ENCODE measurements around the gene PAEP. TPM values are rescaled to one million over a fixed set of nuclear protein-coding genes. Genes with fewer than 3 reads are reported as not detected.

PAEP gene
- total RNA-seq, 1 donor from 2014 or later = not detected

GRCh38 chr9:135607401-135608293 is 46.1 kb downstream of the PAEP start:
- no peaks in the 10 kb centered on the region for H3K27me3 Mint-ChIP-seq (ENCODE audit: low read depth)

GRCh38 chr9:135608294-135608998 is 46.9 kb downstream of the PAEP start:
- H3K4me1 Mint-ChIP-seq (ENCODE audit: low read depth) = no peaks in the 10 kb centered on the region
- H3K27ac Mint-ChIP-seq = no peak overlapping the region
- no peak for DNase-seq (ENCODE audit: low spot score)
- H3K36me3 Mint-ChIP-seq (ENCODE audit: low read depth) = no peaks in the 10 kb centered on the region
- H3K9me3 Mint-ChIP-seq = no peaks in the 10 kb centered on the region
- H3K4me3 Mint-ChIP-seq (ENCODE audit: low read depth) = no peak overlapping the region
- H3K27me3 Mint-ChIP-seq (ENCODE audit: low read depth) = no peaks in the 10 kb centered on the region
- intact Hi-C loops (cut with micrococcal nuclease) = no loop called here

More at GRCh38 chr9:135607401-135608293, 46.1 kb downstream of the PAEP start:
- Mint-ChIP-seq H3K27ac (no peak overlapping the region), H3K4me3 (ENCODE audit: low read depth) (no peak overlapping the region), H3K9me3 (no peaks in the 10 kb centered on the region), H3K36me3 (ENCODE audit: low read depth) (no peaks in the 10 kb centered on the region), H3K4me1 (ENCODE audit: low read depth) (no peaks in the 10 kb centered on the region)
- no peak for DNase-seq (ENCODE audit: low spot score)
- intact Hi-C loops (cut with micrococcal nuclease) = no loop called here

- Mint-ChIP-seq H3K9me3 (no peaks in the 10 kb centered on the region), H3K4me1 (ENCODE audit: low read depth) (no peaks in the 10 kb centered on the region), H3K36me3 (ENCODE audit: low read depth) (no peaks in the 10 kb centered on the region), H3K4me3 (ENCODE audit: low read depth) (no peak overlapping the region), H3K27ac (no peak overlapping the region), H3K27me3 (ENCODE audit: low read depth) (no peaks in the 10 kb centered on the region)
- DNase-seq (ENCODE audit: low spot score) = no peak
- intact Hi-C loops (cut with micrococcal nuclease) = no loop called here
Measured at GRCh38 chr9:135608999-135609317, 47.4 kb downstream of the PAEP start.

GRCh38 chr9:135609366-135609955 is 47.9 kb downstream of the PAEP start:
- DNase-seq (ENCODE audit: low spot score) = no peak

GRCh38 chr9:135610290-135611141 is 49.0 kb downstream of the PAEP start:
- Mint-ChIP-seq H3K4me3 (ENCODE audit: low read depth) (no peak overlapping the region), H3K4me1 (ENCODE audit: low read depth) (no peaks in the 10 kb centered on the region), H3K27me3 (ENCODE audit: low read depth) (no peaks in the 10 kb centered on the region), H3K27ac (no peak overlapping the region), H3K36me3 (ENCODE audit: low read depth) (no peaks in the 10 kb centered on the region), H3K9me3 (no peaks in the 10 kb centered on the region)
- DNase-seq (ENCODE audit: low spot score) = no peak
- intact Hi-C loops (cut with micrococcal nuclease) = no loop called here

More at GRCh38 chr9:135609366-135609955, 47.9 kb downstream of the PAEP start:
- no peak overlapping the region for H3K4me3 Mint-ChIP-seq (ENCODE audit: low read depth)
- intact Hi-C loops (cut with micrococcal nuclease) = no loop called here
- H3K27ac Mint-ChIP-seq = no peak overlapping the region
- no peaks in the 10 kb centered on the region for H3K27me3 Mint-ChIP-seq (ENCODE audit: low read depth)
- no peaks in the 10 kb centered on the region for H3K4me1 Mint-ChIP-seq (ENCODE audit: low read depth)
- no peaks in the 10 kb centered on the region for H3K36me3 Mint-ChIP-seq (ENCODE audit: low read depth)
- no peaks in the 10 kb centered on the region for H3K9me3 Mint-ChIP-seq

GRCh38 chr9:135611142-135611874 is 49.8 kb downstream of the PAEP start:
- H3K27me3 Mint-ChIP-seq (ENCODE audit: low read depth) = no peaks in the 10 kb centered on the region
- H3K4me1 Mint-ChIP-seq (ENCODE audit: low read depth) = no peaks in the 10 kb centered on the region
- intact Hi-C loops (cut with micrococcal nuclease) = no loop called here
- H3K36me3 Mint-ChIP-seq (ENCODE audit: low read depth) = no peaks in the 10 kb centered on the region
- no peaks in the 10 kb centered on the region for H3K9me3 Mint-ChIP-seq
- DNase-seq (ENCODE audit: low spot score) = no peak
- no peak overlapping the region for H3K4me3 Mint-ChIP-seq (ENCODE audit: low read depth)
- no peak overlapping the region for H3K27ac Mint-ChIP-seq

- intact Hi-C loops (cut with micrococcal nuclease) = no loop called here
- DNase-seq (ENCODE audit: low spot score) = no peak
Measured at GRCh38 chr9:135611875-135612209, 50.3 kb downstream of the PAEP start.

GRCh38 chr9:135612437-135612836 is 50.9 kb downstream of the PAEP start:
- H3K27me3 Mint-ChIP-seq (ENCODE audit: low read depth) = no peaks in the 10 kb centered on the region
- intact Hi-C loops (cut with micrococcal nuclease) = no loop called here
- no peak overlapping the region for H3K27ac Mint-ChIP-seq
- no peaks in the 10 kb centered on the region for H3K36me3 Mint-ChIP-seq (ENCODE audit: low read depth)
- no peak overlapping the region for H3K4me3 Mint-ChIP-seq (ENCODE audit: low read depth)
- no peak for DNase-seq (ENCODE audit: low spot score)
- no peaks in the 10 kb centered on the region for H3K4me1 Mint-ChIP-seq (ENCODE audit: low read depth)
- no peaks in the 10 kb centered on the region for H3K9me3 Mint-ChIP-seq

More at GRCh38 chr9:135611875-135612209, 50.3 kb downstream of the PAEP start:
- H3K27me3 Mint-ChIP-seq (ENCODE audit: low read depth) = no peaks in the 10 kb centered on the region
- H3K4me3 Mint-ChIP-seq (ENCODE audit: low read depth) = no peak overlapping the region
- no peak overlapping the region for H3K27ac Mint-ChIP-seq
- no peaks in the 10 kb centered on the region for H3K36me3 Mint-ChIP-seq (ENCODE audit: low read depth)
- H3K9me3 Mint-ChIP-seq = no peaks in the 10 kb centered on the region
- H3K4me1 Mint-ChIP-seq (ENCODE audit: low read depth) = no peaks in the 10 kb centered on the region

- intact Hi-C loops (cut with micrococcal nuclease) = no loop called here
- no peaks in the 10 kb centered on the region for H3K36me3 Mint-ChIP-seq (ENCODE audit: low read depth)
- no peaks in the 10 kb centered on the region for H3K4me1 Mint-ChIP-seq (ENCODE audit: low read depth)
- H3K9me3 Mint-ChIP-seq = no peaks in the 10 kb centered on the region
- H3K4me3 Mint-ChIP-seq (ENCODE audit: low read depth) = no peak overlapping the region
- DNase-seq (ENCODE audit: low spot score) = no peak
- H3K27me3 Mint-ChIP-seq (ENCODE audit: low read depth) = no peaks in the 10 kb centered on the region
- H3K27ac Mint-ChIP-seq = no peak overlapping the region
Measured at GRCh38 chr9:135612981-135613910, 51.7 kb downstream of the PAEP start.

GRCh38 chr9:135613946-135614805 is 52.6 kb downstream of the PAEP start:
- intact Hi-C loops (cut with micrococcal nuclease) = no loop called here
- H3K4me1 Mint-ChIP-seq (ENCODE audit: low read depth) = no peaks in the 10 kb centered on the region
- no peak for DNase-seq (ENCODE audit: low spot score)
- H3K27me3 Mint-ChIP-seq (ENCODE audit: low read depth) = no peaks in the 10 kb centered on the region
- no peaks in the 10 kb centered on the region for H3K36me3 Mint-ChIP-seq (ENCODE audit: low read depth)
- no peak overlapping the region for H3K4me3 Mint-ChIP-seq (ENCODE audit: low read depth)
- H3K27ac Mint-ChIP-seq = no peak overlapping the region
- H3K9me3 Mint-ChIP-seq = no peaks in the 10 kb centered on the region

All from activated T-helper 2 cell treated with anti-CD3 and anti-CD28 coated beads, Interferon-gamma antibody, Interleukin-2, Interleukin-4, amounts not matched to agents 10 μg/mL and 5 μg/mL and 100 μg/mL, durations not matched to agents 14 hours and 24 hours and 36 hours (primary cell).